ENCODE data around the gene CD72. TPM values are rescaled to one million over a fixed set of nuclear protein-coding genes. Genes with fewer than 3 reads are reported as not detected.

Gene CD72
- total RNA-seq, 1 donor from 2014 or later, result 3.1 TPM

GRCh38 chr9:35606138-35606504 is 12.1 kb downstream of the CD72 start:
- H3K36me3 Mint-ChIP-seq (ENCODE audit: insufficient read depth), result peaks cover 7% of the 10 kb centered on the region
- H3K4me1 Mint-ChIP-seq (ENCODE audit: low read depth), result peaks cover 17% of the 10 kb centered on the region
- H3K27ac Mint-ChIP-seq, result peak overlapping the region; percentile 93
- TF ChIP-seq, protein P1, sequence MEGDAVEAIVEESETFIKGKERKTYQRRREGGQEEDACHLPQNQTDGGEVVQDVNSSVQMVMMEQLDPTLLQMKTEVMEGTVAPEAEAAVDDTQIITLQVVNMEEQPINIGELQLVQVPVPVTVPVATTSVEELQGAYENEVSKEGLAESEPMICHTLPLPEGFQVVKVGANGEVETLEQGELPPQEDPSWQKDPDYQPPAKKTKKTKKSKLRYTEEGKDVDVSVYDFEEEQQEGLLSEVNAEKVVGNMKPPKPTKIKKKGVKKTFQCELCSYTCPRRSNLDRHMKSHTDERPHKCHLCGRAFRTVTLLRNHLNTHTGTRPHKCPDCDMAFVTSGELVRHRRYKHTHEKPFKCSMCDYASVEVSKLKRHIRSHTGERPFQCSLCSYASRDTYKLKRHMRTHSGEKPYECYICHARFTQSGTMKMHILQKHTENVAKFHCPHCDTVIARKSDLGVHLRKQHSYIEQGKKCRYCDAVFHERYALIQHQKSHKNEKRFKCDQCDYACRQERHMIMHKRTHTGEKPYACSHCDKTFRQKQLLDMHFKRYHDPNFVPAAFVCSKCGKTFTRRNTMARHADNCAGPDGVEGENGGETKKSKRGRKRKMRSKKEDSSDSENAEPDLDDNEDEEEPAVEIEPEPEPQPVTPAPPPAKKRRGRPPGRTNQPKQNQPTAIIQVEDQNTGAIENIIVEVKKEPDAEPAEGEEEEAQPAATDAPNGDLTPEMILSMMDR (IDR thresholded peaks at IDR 0.05; ENCODE audit: unreplicated experiment), result no peak
- no peaks in the 10 kb centered on the region for H3K9me3 Mint-ChIP-seq (ENCODE audit: low read depth)
- DNase-seq (ENCODE audit: low spot score, unreplicated experiment), result no peak
- peak overlapping the region; percentile 79 for H3K4me3 Mint-ChIP-seq (ENCODE audit: low read depth)
- no peaks in the 10 kb centered on the region for H3K27me3 Mint-ChIP-seq

DNA sequence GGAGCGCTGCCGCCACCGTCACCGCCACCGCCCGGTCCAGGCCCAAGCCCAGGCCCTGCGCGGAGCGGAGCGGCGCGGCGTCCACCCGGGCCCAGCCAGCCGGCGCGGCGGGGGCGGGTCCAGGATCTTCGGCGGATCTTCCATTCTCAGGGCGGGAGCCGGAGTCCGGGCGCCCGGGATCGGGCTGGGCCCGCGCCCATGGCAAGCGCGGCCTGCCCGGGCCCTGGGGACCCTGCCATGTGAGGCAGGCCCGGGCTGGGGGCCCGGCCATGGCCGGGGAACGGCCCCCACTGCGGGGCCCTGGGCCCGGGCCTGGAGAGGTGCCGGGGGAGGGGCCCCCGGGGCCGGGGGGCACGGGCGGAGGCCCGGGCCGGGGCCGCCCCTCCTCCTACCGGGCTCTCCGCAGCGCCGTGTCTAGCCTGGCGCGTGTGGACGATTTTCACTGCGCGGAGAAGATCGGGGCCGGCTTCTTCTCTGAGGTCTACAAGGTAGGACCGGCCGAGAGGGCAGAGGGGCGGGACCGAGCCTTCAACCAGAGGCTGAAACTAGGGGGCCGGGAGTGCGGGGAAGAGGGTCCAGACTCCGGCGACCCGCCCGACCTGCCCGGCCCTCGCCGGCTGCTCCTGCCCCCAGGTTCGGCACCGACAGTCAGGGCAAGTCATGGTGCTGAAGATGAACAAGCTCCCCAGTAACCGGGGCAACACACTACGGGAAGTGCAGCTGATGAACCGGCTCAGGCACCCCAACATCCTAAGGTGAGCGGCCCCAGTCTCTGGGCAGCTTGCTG is 12.7 kb downstream of the CD72 start:
- TF ChIP-seq, protein P1 (IDR thresholded peaks at IDR 0.05; ENCODE audit: unreplicated experiment), result no peak
- peaks cover 17% of the 10 kb centered on the region for H3K4me1 Mint-ChIP-seq (ENCODE audit: low read depth)
- no peaks in the 10 kb centered on the region for H3K9me3 Mint-ChIP-seq (ENCODE audit: low read depth)
- no peaks in the 10 kb centered on the region for H3K27me3 Mint-ChIP-seq
- DNase-seq (ENCODE audit: low spot score, unreplicated experiment), result no peak
- H3K27ac Mint-ChIP-seq, result peak overlapping the region; percentile 93
- peak overlapping the region; percentile 79 for H3K4me3 Mint-ChIP-seq (ENCODE audit: low read depth)
- H3K36me3 Mint-ChIP-seq (ENCODE audit: insufficient read depth), result peaks cover 6% of the 10 kb centered on the region

DNA sequence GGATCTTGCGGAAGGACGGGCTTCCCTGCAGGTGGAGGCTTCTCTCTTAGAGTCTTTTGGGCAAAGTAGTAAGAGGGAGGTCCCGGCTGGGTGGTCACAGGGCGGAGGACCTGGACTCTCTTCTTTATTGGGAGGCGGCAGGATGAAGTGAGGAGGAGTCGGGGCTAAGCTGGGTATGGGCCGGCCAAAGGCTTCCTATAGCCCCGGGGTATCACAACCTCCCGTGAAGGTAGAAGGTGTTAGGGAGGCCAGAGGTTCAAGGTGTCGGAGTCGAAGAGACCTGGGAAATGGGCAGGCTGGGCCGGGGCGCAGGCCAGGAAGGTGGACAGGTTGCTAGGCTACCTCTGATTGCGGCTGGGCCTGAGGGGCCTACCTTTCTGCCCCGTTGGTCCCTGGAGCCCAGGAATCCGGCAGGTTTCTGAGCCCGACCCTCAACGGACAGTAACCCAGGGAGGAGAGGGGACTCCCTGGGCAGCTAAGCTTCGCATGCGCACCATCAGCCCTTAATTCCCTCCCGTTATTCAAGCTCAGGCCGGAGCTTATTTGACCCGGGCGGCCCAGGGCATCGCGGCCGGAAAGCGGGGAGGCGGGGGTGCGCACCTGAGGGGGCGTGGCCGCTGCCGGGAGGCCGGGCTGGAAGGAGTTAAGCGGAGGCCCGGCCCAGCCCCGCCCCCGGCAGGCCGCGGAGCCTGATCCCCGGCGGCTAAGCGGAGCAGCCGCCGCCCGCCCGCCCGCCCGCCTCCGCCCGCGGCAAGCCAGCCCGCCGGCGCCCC is 13.4 kb downstream of the CD72 start, which contains the start of gene TESK1:
TESK1 (plus strand) TSS at position 685 of the 773 bp plus-strand sequence. CDS start 358 bp downstream, outside the sequence.
- TF ChIP-seq, protein P1 (IDR thresholded peaks at IDR 0.05; ENCODE audit: unreplicated experiment), result no peak
- H3K4me3 Mint-ChIP-seq (ENCODE audit: low read depth), result peak within 1 kb of the TSS; percentile 96
- H3K27ac Mint-ChIP-seq, result peak within 1 kb of the TSS; percentile 99
- no peaks in the 10 kb centered on the region for H3K9me3 Mint-ChIP-seq (ENCODE audit: low read depth)
- H3K36me3 Mint-ChIP-seq (ENCODE audit: insufficient read depth), result peaks cover 5% of the 10 kb centered on the region
- peak; percentile 84 for DNase-seq (ENCODE audit: low spot score, unreplicated experiment)
- no peaks in the 10 kb centered on the region for H3K27me3 Mint-ChIP-seq
- peaks cover 17% of the 10 kb centered on the region for H3K4me1 Mint-ChIP-seq (ENCODE audit: low read depth)

GRCh38 chr9:35603986-35604577 is 14.1 kb downstream of the CD72 start:
- Mint-ChIP-seq H3K9me3 (ENCODE audit: low read depth) (no peaks in the 10 kb centered on the region), H3K27ac (peak overlapping the region; percentile 99), H3K4me1 (ENCODE audit: low read depth) (peaks cover 17% of the 10 kb centered on the region), H3K27me3 (no peaks in the 10 kb centered on the region), H3K36me3 (ENCODE audit: insufficient read depth) (peaks cover 5% of the 10 kb centered on the region), H3K4me3 (ENCODE audit: low read depth) (peak overlapping the region; percentile 96)
- DNase-seq (ENCODE audit: low spot score, unreplicated experiment), result peak; percentile 99
- TF ChIP-seq, protein P1 (IDR thresholded peaks at IDR 0.05; ENCODE audit: unreplicated experiment), result peak; percentile 88

GRCh38 chr9:35603506-35603985 is 14.7 kb downstream of the CD72 start:
- peak overlapping the region; percentile 96 for H3K4me3 Mint-ChIP-seq (ENCODE audit: low read depth)
- TF ChIP-seq, protein P1 (IDR thresholded peaks at IDR 0.05; ENCODE audit: unreplicated experiment), result no peak
- no peak for DNase-seq (ENCODE audit: low spot score, unreplicated experiment)
- peaks cover 17% of the 10 kb centered on the region for H3K4me1 Mint-ChIP-seq (ENCODE audit: low read depth)
- H3K36me3 Mint-ChIP-seq (ENCODE audit: insufficient read depth), result peaks cover 5% of the 10 kb centered on the region
- H3K27ac Mint-ChIP-seq, result peak overlapping the region; percentile 99
- H3K27me3 Mint-ChIP-seq, result no peaks in the 10 kb centered on the region
- H3K9me3 Mint-ChIP-seq (ENCODE audit: low read depth), result no peaks in the 10 kb centered on the region

All from progenitor cell of endocrine pancreas (in vitro differentiated cells).